Measurements from ENCODE around the gene KRT5. TPM values are rescaled to one million over a fixed set of nuclear protein-coding genes. Genes with fewer than 3 reads are reported as not detected.

The KRT5 gene
- polyA plus RNA-seq, 3 donors = 0.04 TPM; not detected in 2

DNA sequence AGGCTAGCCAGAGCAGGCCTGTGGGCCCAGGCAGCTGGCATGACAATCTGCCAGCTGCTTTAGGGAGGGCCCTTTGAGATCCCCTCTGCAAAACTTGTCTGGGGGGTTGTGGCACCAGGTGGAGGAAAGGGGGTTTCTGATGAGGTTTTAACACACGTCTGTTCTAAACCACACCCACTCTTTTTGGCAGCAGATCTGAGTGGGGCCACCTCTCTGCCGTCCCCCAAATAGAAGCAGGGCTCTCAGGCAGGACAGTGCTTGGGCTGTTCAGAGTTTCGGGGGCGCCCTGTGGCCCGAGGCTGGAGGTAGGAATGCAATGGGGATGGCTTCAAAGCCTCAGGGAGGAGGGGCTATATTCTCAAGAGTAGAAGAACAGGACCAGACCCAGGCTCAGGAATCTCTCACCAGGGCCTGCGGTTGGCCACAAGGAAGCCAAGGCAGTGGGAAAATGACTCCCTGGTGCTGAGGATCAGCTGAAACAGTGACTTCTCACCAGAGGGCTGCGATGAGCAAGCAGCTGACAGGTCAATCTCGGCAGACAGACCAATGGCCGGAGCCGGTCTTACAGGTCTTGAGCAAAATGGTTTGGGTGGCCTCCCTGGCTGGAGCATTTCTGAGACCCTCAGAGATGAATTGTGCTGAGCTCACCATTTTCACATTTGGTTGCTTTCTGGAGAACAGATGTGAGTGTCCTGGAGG is 1.5 kb upstream of the KRT5 start:
- Mint-ChIP-seq H3K27me3 (ENCODE audit: low read depth in 3 of 3) (peaks cover 3 to 9% (median 6%) of the 10 kb centered on the region in 3 donors), H3K9me3 (no peaks in the 10 kb centered on the region), H3K27ac (no peak overlapping the region), H3K4me3 (no peak overlapping the region), H3K36me3 (no peaks in the 10 kb centered on the region), H3K4me1 (no peaks in the 10 kb centered on the region)
- Histone ChIP-seq H3K27ac (ENCODE audit: low read depth in 1 of 2, low read length in 2 of 2) (no peak overlapping the region), H3K9me3 (replicated peaks in 1 of 2; ENCODE audit: control insufficient read depth in 1 of 2, insufficient read depth in 1 of 2, low read length in 2 of 2) (no peaks in the 10 kb centered on the region), H3K4me1 (ENCODE audit: control insufficient read depth in 1 of 2, insufficient read depth in 2 of 2, low read length in 2 of 2) (no peaks in the 10 kb centered on the region), H3K27me3 (ENCODE audit: control insufficient read depth in 2 of 2, insufficient read depth in 2 of 2, low read length in 2 of 2) (no peaks in the 10 kb centered on the region), H3K36me3 (replicated peaks in 1 of 2; ENCODE audit: control insufficient read depth in 1 of 2, insufficient read depth in 2 of 2, low read length in 2 of 2) (no peaks in the 10 kb centered on the region), H3K4me3 (replicated peaks in 1 of 3; ENCODE audit: low read depth in 2 of 3, low read length in 3 of 3) (no peak overlapping the region), H4K20me1 (ENCODE audit: insufficient read depth, low read length) (no peaks in the 10 kb centered on the region), H3K79me2 (ENCODE audit: insufficient read depth, low read length) (no peaks in the 10 kb centered on the region), H3K4me2 (replicated peaks; ENCODE audit: extremely low read depth, low read length, poor library complexity, severe bottlenecking) (no peak overlapping the region), H2AFZ (ENCODE audit: insufficient read depth, low read depth, low read length, poor library complexity, severe bottlenecking) (no peak overlapping the region), H3K9ac (ENCODE audit: insufficient read depth, low read length, poor library complexity, severe bottlenecking) (no peak overlapping the region)
- intact Hi-C loops (cut with micrococcal nuclease) = no loop called here
- 87% methylated on average over 9 of the region's 10 CpGs for WGBS (ENCODE audit: insufficient coverage)
- DNase-seq = no peak
- TF ChIP-seq, protein P1, sequence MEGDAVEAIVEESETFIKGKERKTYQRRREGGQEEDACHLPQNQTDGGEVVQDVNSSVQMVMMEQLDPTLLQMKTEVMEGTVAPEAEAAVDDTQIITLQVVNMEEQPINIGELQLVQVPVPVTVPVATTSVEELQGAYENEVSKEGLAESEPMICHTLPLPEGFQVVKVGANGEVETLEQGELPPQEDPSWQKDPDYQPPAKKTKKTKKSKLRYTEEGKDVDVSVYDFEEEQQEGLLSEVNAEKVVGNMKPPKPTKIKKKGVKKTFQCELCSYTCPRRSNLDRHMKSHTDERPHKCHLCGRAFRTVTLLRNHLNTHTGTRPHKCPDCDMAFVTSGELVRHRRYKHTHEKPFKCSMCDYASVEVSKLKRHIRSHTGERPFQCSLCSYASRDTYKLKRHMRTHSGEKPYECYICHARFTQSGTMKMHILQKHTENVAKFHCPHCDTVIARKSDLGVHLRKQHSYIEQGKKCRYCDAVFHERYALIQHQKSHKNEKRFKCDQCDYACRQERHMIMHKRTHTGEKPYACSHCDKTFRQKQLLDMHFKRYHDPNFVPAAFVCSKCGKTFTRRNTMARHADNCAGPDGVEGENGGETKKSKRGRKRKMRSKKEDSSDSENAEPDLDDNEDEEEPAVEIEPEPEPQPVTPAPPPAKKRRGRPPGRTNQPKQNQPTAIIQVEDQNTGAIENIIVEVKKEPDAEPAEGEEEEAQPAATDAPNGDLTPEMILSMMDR (IDR thresholded peaks at IDR 0.05) = no peak

DNA sequence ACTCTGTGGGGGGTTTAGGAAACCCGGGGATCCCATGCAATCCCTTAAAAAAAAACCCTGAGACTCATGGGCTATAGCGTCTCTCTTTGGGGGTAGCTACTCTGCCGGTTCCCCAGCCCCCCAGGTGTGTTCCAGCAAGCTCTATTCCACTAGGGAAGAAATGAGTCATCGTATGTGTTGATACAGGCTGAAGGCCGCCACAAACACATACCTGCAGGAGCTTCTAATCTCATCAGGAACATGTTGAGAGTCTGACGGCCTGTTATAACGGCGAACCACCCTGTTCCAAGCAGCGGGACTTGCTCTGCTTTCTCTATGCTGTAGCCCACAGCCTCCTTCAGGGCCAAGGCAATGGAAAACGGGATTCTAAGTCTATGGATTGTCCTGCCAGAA is 977 bp upstream of the KRT5 start:
- no peak overlapping the region for H3K4me2 ChIP-seq (replicated peaks; ENCODE audit: extremely low read depth, low read length, poor library complexity, severe bottlenecking)
- H3K27me3 ChIP-seq (ENCODE audit: control insufficient read depth in 2 of 2, insufficient read depth in 2 of 2, low read length in 2 of 2) = no peaks in the 10 kb centered on the region
- intact Hi-C loops (cut with micrococcal nuclease) = no loop called here
- H3K4me1 Mint-ChIP-seq = no peaks in the 10 kb centered on the region
- DNase-seq = no peak
- H3K9me3 Mint-ChIP-seq = no peaks in the 10 kb centered on the region
- no peaks in the 10 kb centered on the region for H4K20me1 ChIP-seq (ENCODE audit: insufficient read depth, low read length)
- TF ChIP-seq, protein P1 (IDR thresholded peaks at IDR 0.05) = no peak
- H2AFZ ChIP-seq (ENCODE audit: insufficient read depth, low read depth, low read length, poor library complexity, severe bottlenecking) = no peak overlapping the region
- no peak overlapping the region for H3K9ac ChIP-seq (ENCODE audit: insufficient read depth, low read length, poor library complexity, severe bottlenecking)
- H3K27ac Mint-ChIP-seq = no peak overlapping the region
- H3K9me3 ChIP-seq (replicated peaks in 1 of 2; ENCODE audit: control insufficient read depth in 1 of 2, insufficient read depth in 1 of 2, low read length in 2 of 2) = no peaks in the 10 kb centered on the region
- no peaks in the 10 kb centered on the region for H3K36me3 ChIP-seq (replicated peaks in 1 of 2; ENCODE audit: control insufficient read depth in 1 of 2, insufficient read depth in 2 of 2, low read length in 2 of 2)
- no peaks in the 10 kb centered on the region for H3K4me1 ChIP-seq (ENCODE audit: control insufficient read depth in 1 of 2, insufficient read depth in 2 of 2, low read length in 2 of 2)
- H3K36me3 Mint-ChIP-seq = no peaks in the 10 kb centered on the region
- H3K79me2 ChIP-seq (ENCODE audit: insufficient read depth, low read length) = no peaks in the 10 kb centered on the region
- WGBS (ENCODE audit: insufficient coverage) = 96% methylated on average over 7 of the region's 10 CpGs
- no peak overlapping the region for H3K27ac ChIP-seq (ENCODE audit: low read depth in 1 of 2, low read length in 2 of 2)
- no peak overlapping the region for H3K4me3 Mint-ChIP-seq
- no peak overlapping the region for H3K4me3 ChIP-seq (replicated peaks in 1 of 3; ENCODE audit: low read depth in 2 of 3, low read length in 3 of 3)
- peaks cover 3 to 10% (median 6%) of the 10 kb centered on the region in 3 donors for H3K27me3 Mint-ChIP-seq (ENCODE audit: low read depth in 3 of 3)

All from CD14-positive monocyte (primary cell).